ENCODE data around the gene PLEKHM2. TPM values are rescaled to one million over a fixed set of nuclear protein-coding genes. Genes with fewer than 3 reads are reported as not detected.

Gene PLEKHM2
- total and polyA plus RNA-seq, 2 of the 8 experiments (the other 6 are each of a cell fraction or from before 2014, with no cell fraction given), result 38.3 to 47.6 TPM

- Histone ChIP-seq H3K4me2 (ENCODE audit: insufficient read depth in 1 of 2, low read depth in 2 of 2, low read length in 2 of 2) (no peak overlapping the region), H3K9me3 (ENCODE audit: insufficient read depth in 2 of 2, low read depth in 1 of 2, low read length in 1 of 2) (no peaks in the 10 kb centered on the region), H4K91ac (replicated peaks; ENCODE audit: insufficient read length, low read length) (no peak overlapping the region), H3K4me1 (replicated peaks in 1 of 4; ENCODE audit: control insufficient read depth in 3 of 4, insufficient read depth in 4 of 4, low read length in 3 of 4) (no peaks in the 10 kb centered on the region), H3K23ac (ENCODE audit: insufficient read length) (no peak overlapping the region), H3K27ac (ENCODE audit: low read depth, low read length) (no peak overlapping the region), H2BK20ac (ENCODE audit: low read length) (no peak overlapping the region), H2AK5ac (ENCODE audit: low read depth, low read length) (no peak overlapping the region), H2AFZ (ENCODE audit: low read length) (no peak overlapping the region), H3K14ac (ENCODE audit: insufficient read length) (no peak overlapping the region), H3K36me3 (ENCODE audit: control insufficient read depth in 2 of 4, insufficient read depth in 4 of 4, low read length in 3 of 4) (peaks cover 8 to 55% (median 30%) of the 10 kb centered on the region in 4 experiments), H3K4me3 (ENCODE audit: extremely low read depth in 1 of 4, insufficient read depth in 2 of 4, low read depth in 3 of 4, low read length in 4 of 4) (no peak overlapping the region), H4K20me1 (replicated peaks in 1 of 2; ENCODE audit: control insufficient read depth in 1 of 2, insufficient read depth in 2 of 2, low read length in 2 of 2) (no peaks in the 10 kb centered on the region), H2BK5ac (ENCODE audit: low read depth, low read length) (no peak overlapping the region), H3K27me3 (replicated peaks in 1 of 4; ENCODE audit: control insufficient read depth in 3 of 4, extremely low read depth in 1 of 4, insufficient read depth in 3 of 4, low read length in 3 of 4) (no peaks in the 10 kb centered on the region), H3K4ac (replicated peaks; ENCODE audit: insufficient read length, low read depth, low read length) (no peak overlapping the region), H3K18ac (ENCODE audit: extremely low read depth, low read length) (no peak overlapping the region), H3K79me1 (ENCODE audit: low read depth, low read length) (no peaks in the 10 kb centered on the region; the same call in 1 of the 2 replicates), H4K8ac (ENCODE audit: extremely low read depth, insufficient read depth, low read length) (no peak overlapping the region), H2BK12ac (ENCODE audit: low read depth, low read length) (no peak overlapping the region), H2BK120ac (replicated peaks; ENCODE audit: low read depth, low read length) (no peak overlapping the region), H3K23me2 (ENCODE audit: low read depth, low read length) (no peaks in the 10 kb centered on the region), H3K56ac (replicated peaks; ENCODE audit: insufficient read length, low read depth, low read length) (no peak overlapping the region), H4K5ac (ENCODE audit: insufficient read length, low read depth, low read length) (no peak overlapping the region), H3K79me2 (ENCODE audit: control insufficient read depth in 1 of 2, insufficient read depth in 2 of 2, low read length in 2 of 2) (no peaks in the 10 kb centered on the region), H2BK15ac (ENCODE audit: low read length) (no peak overlapping the region), H3K9ac (replicated peaks in 1 of 4; ENCODE audit: extremely low read depth in 1 of 4, low read depth in 3 of 4, low read length in 3 of 4) (no peak overlapping the region)
- ChIA-PET CTCF (ENCODE audit: partially characterized antibody) (interaction anchor here (0.6 to 1.7 kb wide), 9 partner anchors 9 to 335 kb away, joined by 3 to 7 read pairs (median 4); no protein-coding TSS in a partner anchor), POLR2A (ENCODE audit: partially characterized antibody) (interaction anchor here (1.3 to 2.3 kb wide), 2 partner anchors 17 to 27 kb away, joined by 3 to 5 read pairs; no protein-coding TSS in a partner anchor)
- no peak for FAIRE-seq
- TF ChIP-seq CHD2 (IDR thresholded peaks at IDR 0.05; ENCODE audit: low read length) (no peak), SUZ12 (IDR thresholded peaks at IDR 0.05; ENCODE audit: low read length) (no peak), SP1 (IDR thresholded peaks at IDR 0.05; ENCODE audit: low read depth, low read length) (no peak), TCF12 (IDR thresholded peaks at IDR 0.05; ENCODE audit: low read depth, low read length) (no peak), SIN3A (conservative IDR thresholded peaks at IDR 0.05 in 1 of 2, IDR thresholded peaks at IDR 0.05 in 1 of 2; ENCODE audit: low read depth in 1 of 2, low read length in 2 of 2) (no peak), TBP (IDR thresholded peaks at IDR 0.05; ENCODE audit: low read depth, low read length) (no peak), HDAC2 (IDR thresholded peaks at IDR 0.05; ENCODE audit: borderline replicate concordance in 1 of 2, low read depth in 2 of 2, low read length in 2 of 2) (no peak), SP2 (IDR thresholded peaks at IDR 0.05; ENCODE audit: low read length) (no peak), CEBPB (IDR thresholded peaks at IDR 0.05; ENCODE audit: low read depth, low read length) (no peak), JUN (IDR thresholded peaks at IDR 0.05; ENCODE audit: low read depth, low read length) (no peak)
- WGBS, 2 experiments (ENCODE audit: extremely low coverage in 1 of 2, insufficient coverage in 1 of 2, insufficient read length in 1 of 2, insufficient replicate concordance in 2 of 2, low coverage in 1 of 2, low lambda C conversion rate in 2 of 2, missing lambda C conversion rate in 1 of 2), result 93% methylated on average over 3 of the region's 3 CpGs; no CpG with 5 or more reads in 1 of the 2 experiments
- no peak for DNase-seq (ENCODE audit: low read depth in 1 of 2, low spot score in 2 of 2)
These were observed 24.0 kb upstream of the PLEKHM2 start for GRCh38 chr1:15660151-15660550.

All from H1 (cell line).